Measurements from ENCODE around the gene ZNF470.

Gene ZNF470

DNA sequence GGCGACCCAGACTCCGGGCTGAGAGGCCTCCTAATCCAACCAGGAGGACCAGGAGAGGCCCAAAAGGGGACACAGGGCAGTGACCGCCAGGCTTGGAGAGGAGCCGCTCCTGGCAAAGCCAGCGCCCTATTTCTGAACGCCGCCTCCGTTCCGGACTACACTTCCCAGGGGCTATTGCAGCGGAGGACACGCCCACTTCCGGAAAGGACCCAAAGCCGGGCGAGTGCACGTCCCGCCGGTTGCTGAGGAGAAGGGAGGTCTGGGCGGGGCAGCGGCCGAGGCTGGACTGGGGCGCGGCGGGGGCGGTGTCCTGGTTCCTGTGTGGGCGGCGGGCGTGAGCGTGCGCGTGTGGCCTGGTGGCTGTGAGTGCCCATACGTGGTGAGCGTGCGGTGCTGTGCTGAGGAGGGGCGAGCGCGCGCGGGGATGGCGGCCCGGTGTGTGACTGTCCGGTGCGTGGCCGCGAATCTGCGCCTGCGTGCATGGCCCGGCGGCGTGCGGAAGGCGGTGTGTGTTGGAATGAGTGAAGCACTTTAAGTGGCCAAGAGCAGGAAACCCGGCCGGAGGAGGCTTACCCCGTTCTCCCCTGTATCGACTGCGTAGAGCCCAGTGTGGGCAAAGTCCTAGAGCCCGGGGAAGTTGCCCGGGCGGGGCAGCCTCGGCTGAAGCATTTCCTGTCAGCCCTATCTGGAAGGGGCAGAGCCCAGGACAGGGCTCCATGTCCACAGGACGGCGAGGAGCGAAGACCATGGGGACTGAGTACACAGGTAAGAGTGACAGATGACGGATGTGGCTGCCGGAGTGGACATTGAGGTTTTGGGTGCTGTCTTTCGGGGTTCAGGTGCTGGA lies at the start of gene ZNF470:
Gene ZNF470, plus strand, starts transcription at position 195 of the 847 bp plus-strand sequence. CDS start 2,844 bp downstream, outside the sequence.
- FAIRE-seq (peak; percentile 86), DNase-seq (ENCODE audit: low spot score) (peak; percentile 95)

GRCh38 chr19:56525214-56525860 lies 41.9 kb upstream of the ZNF470 start:
- no peak for FAIRE-seq
- DNase-seq (ENCODE audit: low spot score): no peak

- DNase-seq (ENCODE audit: low spot score): no peak
- FAIRE-seq: no peak
Measured at GRCh38 chr19:56537442-56537841, 29.8 kb upstream of the ZNF470 start.

DNA sequence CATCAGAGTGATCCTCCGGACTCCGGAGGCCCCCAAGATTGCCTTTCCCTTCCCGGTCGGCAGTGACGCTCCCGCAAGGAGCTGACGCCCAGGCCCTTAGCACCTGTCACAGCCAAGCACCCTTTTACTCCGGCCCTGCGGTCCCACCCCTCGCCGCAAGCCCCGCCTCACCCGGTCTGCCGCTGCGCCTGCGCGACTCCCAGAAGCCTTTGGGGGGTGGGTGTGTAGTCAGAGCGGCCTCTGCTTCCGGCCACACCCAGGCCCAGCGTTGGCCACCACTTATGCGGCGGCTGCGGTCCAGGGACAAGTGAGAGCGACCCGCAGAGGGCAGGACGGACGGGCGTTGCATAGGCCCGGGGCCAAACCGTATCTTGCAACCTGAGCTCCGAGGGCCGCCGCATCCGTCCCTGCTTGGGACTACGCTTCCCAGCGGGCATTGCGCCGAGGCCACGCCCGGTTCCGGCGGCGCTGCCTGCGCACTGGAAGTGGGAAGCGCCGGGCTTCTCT lies 29.0 kb upstream of the ZNF470 start:
- DNase-seq (ENCODE audit: low spot score): peak; percentile 95
- FAIRE-seq: no peak

DNA sequence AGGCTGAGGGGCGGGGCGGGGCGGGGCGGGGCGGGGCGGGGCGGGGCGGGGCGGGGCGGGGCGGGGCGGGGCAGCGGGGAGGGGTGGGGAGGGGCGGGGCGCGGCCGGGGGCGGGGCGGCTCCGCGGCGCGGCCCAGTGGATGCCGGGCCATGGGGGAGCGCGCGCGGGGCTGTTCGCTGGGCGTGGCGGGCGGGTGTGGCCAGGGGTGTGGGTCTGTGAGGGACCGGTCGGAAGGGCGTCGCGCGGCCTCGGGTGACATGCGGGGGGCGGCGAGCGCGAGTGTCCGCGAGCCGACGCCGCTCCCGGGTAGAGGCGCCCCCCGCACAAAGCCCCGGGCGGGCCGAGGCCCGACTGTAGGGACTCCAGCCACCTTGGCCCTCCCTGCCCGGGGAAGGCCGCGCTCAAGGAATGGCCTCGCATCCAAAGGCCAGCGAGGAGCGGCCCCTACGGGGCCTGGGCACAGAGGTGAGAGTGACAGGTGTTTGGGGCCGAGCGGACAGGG lies 28.5 kb upstream of the ZNF470 start, which contains the start of gene ZFP28:
Gene ZFP28, plus strand, starts transcription at position 188 of the 503 bp plus-strand sequence. Its CDS starts 71 bp downstream, at position 259.
- DNase-seq (ENCODE audit: low spot score) (no peak), FAIRE-seq (peak; percentile 42)

- DNase-seq (ENCODE audit: low spot score) (no peak), FAIRE-seq (no peak)
Measured at GRCh38 chr19:56543776-56544175, 23.5 kb upstream of the ZNF470 start.

GRCh38 chr19:56547535-56547934 lies 19.7 kb upstream of the ZNF470 start:
- FAIRE-seq: no peak
- DNase-seq (ENCODE audit: low spot score): no peak

DNA sequence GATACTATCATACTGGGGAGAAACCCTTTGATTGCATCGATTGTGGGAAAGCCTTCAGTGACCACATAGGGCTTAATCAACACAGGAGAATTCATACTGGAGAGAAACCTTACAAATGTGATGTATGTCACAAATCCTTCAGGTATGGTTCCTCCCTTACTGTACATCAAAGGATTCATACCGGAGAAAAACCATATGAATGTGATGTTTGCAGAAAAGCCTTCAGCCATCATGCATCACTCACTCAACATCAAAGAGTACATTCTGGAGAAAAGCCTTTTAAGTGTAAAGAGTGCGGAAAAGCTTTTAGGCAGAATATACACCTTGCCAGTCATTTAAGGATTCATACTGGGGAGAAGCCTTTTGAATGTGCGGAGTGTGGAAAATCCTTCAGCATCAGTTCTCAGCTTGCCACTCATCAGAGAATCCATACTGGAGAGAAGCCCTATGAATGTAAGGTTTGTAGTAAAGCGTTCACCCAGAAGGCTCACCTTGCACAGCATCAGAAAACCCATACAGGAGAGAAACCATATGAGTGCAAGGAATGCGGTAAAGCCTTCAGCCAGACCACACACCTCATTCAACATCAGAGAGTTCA lies 12.9 kb upstream of the ZNF470 start:
- no peak for DNase-seq (ENCODE audit: low spot score)
- FAIRE-seq: no peak

DNA sequence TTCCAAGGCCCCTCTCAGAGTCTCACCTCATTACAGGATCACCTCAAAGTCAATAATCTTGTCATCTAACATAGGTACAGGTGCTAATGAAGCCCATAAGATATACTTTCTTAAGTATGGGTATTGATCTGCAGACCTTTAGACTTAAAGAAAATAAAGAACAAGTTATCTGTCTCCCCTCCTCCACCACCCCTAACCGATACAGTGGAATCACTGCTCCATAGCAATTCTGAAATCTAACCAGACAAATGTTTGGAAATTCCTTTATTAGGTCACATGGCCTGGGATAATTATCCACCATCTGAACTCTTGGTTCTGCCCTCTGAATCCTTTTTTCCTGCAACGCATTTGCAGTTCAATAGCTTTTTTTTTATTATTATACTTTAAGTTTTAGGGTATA lies 4.5 kb upstream of the ZNF470 start:
- FAIRE-seq (no peak), DNase-seq (ENCODE audit: low spot score) (no peak)

GRCh38 chr19:56566904-56567273 lies 379 bp upstream of the ZNF470 start:
- DNase-seq (ENCODE audit: low spot score) (peak; percentile 23), FAIRE-seq (no peak)

DNA sequence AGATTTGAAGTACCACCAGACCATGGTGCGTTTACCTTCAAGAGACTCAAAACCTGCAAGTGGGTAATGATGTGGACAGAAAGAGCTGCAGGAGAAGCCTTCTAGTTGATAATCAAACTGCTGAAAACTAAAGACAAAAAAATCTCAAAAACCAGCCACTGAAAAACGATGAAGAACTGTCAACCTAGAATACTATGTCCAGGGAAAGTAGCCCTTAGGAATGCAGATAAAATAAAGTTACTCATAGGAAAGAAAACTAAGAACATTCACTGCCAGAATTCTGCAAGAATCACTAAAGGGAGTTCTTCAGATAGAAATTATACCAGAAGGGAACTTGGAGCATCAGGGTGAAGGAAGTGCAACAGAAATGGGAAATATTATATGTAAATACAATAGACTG lies 5.3 kb downstream of the ZNF470 start:
- no peak for DNase-seq (ENCODE audit: low spot score)
- FAIRE-seq: no peak

DNA sequence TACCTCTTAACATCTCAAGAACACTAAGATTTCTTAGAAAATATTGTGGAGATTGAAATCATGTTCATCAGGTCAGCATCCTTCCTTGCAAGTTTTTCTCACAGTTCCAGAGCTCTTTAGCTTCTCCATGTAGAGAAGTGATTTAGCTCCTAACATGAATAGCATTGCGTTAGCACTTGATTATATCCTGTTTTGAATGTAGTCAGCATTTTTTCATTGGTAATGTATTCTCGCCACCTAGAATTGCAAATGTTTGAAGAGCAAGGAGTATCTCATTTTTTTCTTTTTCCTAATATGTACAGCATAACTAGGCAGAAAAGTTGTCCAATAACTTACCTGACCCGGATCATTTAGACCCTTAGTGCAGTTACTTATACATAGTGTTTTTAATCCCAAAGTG lies 6.6 kb downstream of the ZNF470 start:
- FAIRE-seq: no peak
- no peak for DNase-seq (ENCODE audit: low spot score)

GRCh38 chr19:56577719-56578602 lies 10.7 kb downstream of the ZNF470 start:
- DNase-seq (ENCODE audit: low spot score): no peak
- no peak for FAIRE-seq

- DNase-seq (ENCODE audit: low spot score) (no peak), FAIRE-seq (no peak)
Measured at GRCh38 chr19:56594446-56594782, 27.1 kb downstream of the ZNF470 start.

GRCh38 chr19:56594783-56595547 lies 27.7 kb downstream of the ZNF470 start, which contains the start of gene ZNF71:
ZNF71 (plus strand) TSS chr19:56595302; CDS start chr19:56601559, 6,257 bp downstream.
- peak; percentile 94 for DNase-seq (ENCODE audit: low spot score)
- FAIRE-seq: peak; percentile 52

- FAIRE-seq: no peak
Measured at GRCh38 chr19:56595548-56595899, 28.3 kb downstream of the ZNF470 start.

DNA sequence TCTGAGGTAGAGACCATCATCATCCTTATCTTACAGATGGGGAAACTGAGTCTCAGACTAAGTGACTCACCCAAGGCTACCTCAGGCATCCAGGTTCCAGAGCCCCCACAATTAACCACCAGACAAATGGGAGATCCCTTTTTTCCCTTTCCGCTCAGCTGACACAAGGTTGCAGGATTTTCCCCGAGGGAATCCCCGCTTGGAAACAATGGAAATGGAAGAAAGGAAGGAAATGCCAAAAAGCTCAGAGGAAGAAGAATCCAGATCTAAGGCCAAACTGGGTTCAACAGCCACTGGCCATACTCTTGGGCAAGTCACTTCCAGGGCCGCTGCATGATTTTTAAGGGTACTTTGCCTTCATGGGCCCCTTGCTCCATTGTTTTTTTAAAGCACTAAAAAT lies 29.4 kb downstream of the ZNF470 start:
- FAIRE-seq: no peak
- DNase-seq (ENCODE audit: low spot score): no peak

More at GRCh38 chr19:56595548-56595899, 28.3 kb downstream of the ZNF470 start:
- no peak for DNase-seq (ENCODE audit: low spot score)

GRCh38 chr19:56597696-56598095 lies 30.4 kb downstream of the ZNF470 start:
- no peak for FAIRE-seq
- DNase-seq (ENCODE audit: low spot score): no peak

DNA sequence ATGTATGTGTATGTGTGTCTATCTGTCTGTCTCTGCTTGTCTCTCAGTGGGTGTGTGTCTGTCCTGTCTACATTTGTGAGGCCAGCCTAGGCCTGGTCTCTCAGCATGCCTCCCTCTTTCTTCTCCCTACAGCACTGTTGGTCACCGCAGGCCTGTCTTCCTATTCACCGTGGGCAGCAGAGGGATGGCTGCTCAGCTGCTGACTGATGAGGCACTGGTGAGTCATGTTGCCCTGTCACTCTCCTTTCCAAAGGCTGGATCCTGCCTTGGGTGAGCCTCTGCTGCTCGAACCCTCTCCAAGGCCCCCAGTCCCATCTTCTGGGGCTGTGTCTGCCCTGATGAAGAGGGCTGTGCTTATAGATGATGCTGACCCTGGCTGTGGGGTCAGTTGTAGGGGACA lies 34.1 kb downstream of the ZNF470 start:
- FAIRE-seq: peak; percentile 61
- DNase-seq (ENCODE audit: low spot score): no peak

DNA sequence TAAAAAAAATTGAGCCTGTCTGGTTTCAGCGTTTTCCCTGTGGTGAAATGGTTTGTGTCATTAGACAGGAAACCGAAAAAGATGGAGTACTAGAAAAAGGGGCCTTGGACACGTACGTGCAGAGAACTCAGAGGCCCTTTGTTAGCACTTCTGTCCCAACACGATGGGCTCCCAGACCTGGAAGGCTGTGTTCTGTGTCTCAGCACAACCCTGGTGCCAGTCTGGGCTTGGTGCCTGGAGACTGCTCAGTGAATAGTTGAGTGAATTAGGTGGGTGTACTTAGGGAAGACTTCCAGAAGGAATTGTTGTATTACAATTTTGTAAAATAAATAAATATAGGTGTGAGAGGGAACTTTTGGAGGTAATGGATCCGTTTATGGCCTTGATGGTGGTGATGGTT lies 36.6 kb downstream of the ZNF470 start:
- FAIRE-seq: no peak
- no peak for DNase-seq (ENCODE audit: low spot score)
